ENCODE data around the gene TMUB2.
A peak's percentile ranks its signal among the peaks of the same experiment; 100 is the strongest.

TMUB2 gene

GRCh38 chr17:44217738-44218343 lies 31.1 kb downstream of the TMUB2 start:
- DNase-seq (ENCODE audit: low read depth, low spot score), result no peak
- peaks cover 48% of the 10 kb centered on the region for H3K36me3 ChIP-seq (ENCODE audit: insufficient read depth, low read length)
- H3K27ac ChIP-seq, result peak overlapping the region; percentile 87
- peak overlapping the region; percentile 89 for H3K9ac ChIP-seq (ENCODE audit: insufficient read length)
- TF ChIP-seq EZH2 (IDR thresholded peaks at IDR 0.05), result no peak
- H3K4me3 ChIP-seq, result peak overlapping the region; percentile 98
- H3K9me3 ChIP-seq (ENCODE audit: low read depth, low read length), result no peaks in the 10 kb centered on the region

- Histone ChIP-seq H3K4me3 (peak overlapping the region; percentile 98), H3K27ac (peak overlapping the region; percentile 98), H3K9me3 (ENCODE audit: low read depth, low read length) (no peaks in the 10 kb centered on the region), H3K9ac (ENCODE audit: insufficient read length) (peak overlapping the region; percentile 93), H3K36me3 (ENCODE audit: insufficient read depth, low read length) (peaks cover 41% of the 10 kb centered on the region)
- no peak for DNase-seq (ENCODE audit: low read depth, low spot score)
- peak; percentile 45 for TF ChIP-seq POLR2AphosphoS5 (IDR thresholded peaks at IDR 0.05; ENCODE audit: borderline replicate concordance, low read depth, low read length)
- no peak for TF ChIP-seq EZH2 (IDR thresholded peaks at IDR 0.05)
Measured at GRCh38 chr17:44218344-44219107, 31.8 kb downstream of the TMUB2 start.

GRCh38 chr17:44219108-44219615 lies 32.4 kb downstream of the TMUB2 start:
- DNase-seq (ENCODE audit: low read depth, low spot score), result no peak
- H3K36me3 ChIP-seq (ENCODE audit: insufficient read depth, low read length), result peaks cover 35% of the 10 kb centered on the region
- TF ChIP-seq EZH2 (IDR thresholded peaks at IDR 0.05) (no peak), POLR2AphosphoS5 (IDR thresholded peaks at IDR 0.05; ENCODE audit: borderline replicate concordance, low read depth, low read length) (no peak), FOXP2 (optimal IDR thresholded peaks at IDR 0.05; ENCODE audit: control extremely low read depth, extremely low read length, insufficient read depth) (no peak)

GRCh38 chr17:44219616-44220212 lies 32.9 kb downstream of the TMUB2 start, which contains the start of gene UBTF:
TSS of gene UBTF (minus strand) at chr17:44219675. CDS start at chr17:44218229, 1,446 bp downstream.
- TF ChIP-seq POLR2AphosphoS5 (IDR thresholded peaks at IDR 0.05; ENCODE audit: borderline replicate concordance, low read depth, low read length), result 0 out of 2 replicates have a peak, but pooled peaks have one; percentile 2
- TF ChIP-seq FOXP2 (optimal IDR thresholded peaks at IDR 0.05; ENCODE audit: control extremely low read depth, extremely low read length, insufficient read depth), result no peak
- peak within 1 kb of the TSS; percentile 99 for H3K9ac ChIP-seq (ENCODE audit: insufficient read length)
- H3K9me3 ChIP-seq (ENCODE audit: low read depth, low read length), result no peaks in the 10 kb centered on the region
- peaks cover 30% of the 10 kb centered on the region for H3K36me3 ChIP-seq (ENCODE audit: insufficient read depth, low read length)
- H3K4me3 ChIP-seq, result peak within 1 kb of the TSS; percentile 98
- no peak for DNase-seq (ENCODE audit: low read depth, low spot score)
- peak within 1 kb of the TSS; percentile 98 for H3K27ac ChIP-seq

More at GRCh38 chr17:44219108-44219615, 32.4 kb downstream of the TMUB2 start:
- peak overlapping the region; percentile 93 for H3K9ac ChIP-seq (ENCODE audit: insufficient read length)
- peak overlapping the region; percentile 98 for H3K27ac ChIP-seq
- H3K9me3 ChIP-seq (ENCODE audit: low read depth, low read length), result no peaks in the 10 kb centered on the region
- H3K4me3 ChIP-seq, result peak overlapping the region; percentile 98

GRCh38 chr17:44220213-44221083 lies 33.7 kb downstream of the TMUB2 start:
- Histone ChIP-seq H3K9me3 (ENCODE audit: low read depth, low read length) (no peaks in the 10 kb centered on the region), H3K36me3 (ENCODE audit: insufficient read depth, low read length) (peaks cover 22% of the 10 kb centered on the region), H3K9ac (ENCODE audit: insufficient read length) (peak overlapping the region; percentile 99), H3K27ac (peak overlapping the region; percentile 98), H3K4me3 (peak overlapping the region; percentile 98)
- TF ChIP-seq EZH2 (IDR thresholded peaks at IDR 0.05), result no peak
- peak; percentile 51; the same call in 1 of the 2 replicates for TF ChIP-seq POLR2AphosphoS5 (IDR thresholded peaks at IDR 0.05; ENCODE audit: borderline replicate concordance, low read depth, low read length)
- no peak for TF ChIP-seq FOXP2 (optimal IDR thresholded peaks at IDR 0.05; ENCODE audit: control extremely low read depth, extremely low read length, insufficient read depth)
- no peak for DNase-seq (ENCODE audit: low read depth, low spot score)

GRCh38 chr17:44221084-44221861 lies 34.5 kb downstream of the TMUB2 start:
- TF ChIP-seq FOXP2 (optimal IDR thresholded peaks at IDR 0.05; ENCODE audit: control extremely low read depth, extremely low read length, insufficient read depth) (no peak), EZH2 (IDR thresholded peaks at IDR 0.05) (no peak), POLR2AphosphoS5 (IDR thresholded peaks at IDR 0.05; ENCODE audit: borderline replicate concordance, low read depth, low read length) (peak; percentile 52; the same call in 1 of the 2 replicates)
- Histone ChIP-seq H3K27ac (peak overlapping the region; percentile 90), H3K9me3 (ENCODE audit: low read depth, low read length) (no peaks in the 10 kb centered on the region), H3K36me3 (ENCODE audit: insufficient read depth, low read length) (peaks cover 14% of the 10 kb centered on the region), H3K4me3 (peak overlapping the region; percentile 98), H3K9ac (ENCODE audit: insufficient read length) (peak overlapping the region; percentile 99)
- DNase-seq (ENCODE audit: low read depth, low spot score), result no peak

- TF ChIP-seq POLR2AphosphoS5 (IDR thresholded peaks at IDR 0.05; ENCODE audit: borderline replicate concordance, low read depth, low read length) (peak; percentile 50), FOXP2 (optimal IDR thresholded peaks at IDR 0.05; ENCODE audit: control extremely low read depth, extremely low read length, insufficient read depth) (no peak)
- Histone ChIP-seq H3K9me3 (ENCODE audit: low read depth, low read length) (no peaks in the 10 kb centered on the region), H3K4me3 (peak overlapping the region; percentile 98), H3K27ac (peak overlapping the region; percentile 90), H3K9ac (ENCODE audit: insufficient read length) (peak overlapping the region; percentile 99), H3K36me3 (ENCODE audit: insufficient read depth, low read length) (peaks cover 9% of the 10 kb centered on the region)
- no peak for DNase-seq (ENCODE audit: low read depth, low spot score)
Measured at GRCh38 chr17:44221862-44222111, 35.0 kb downstream of the TMUB2 start.

Measured in SK-N-MC (cell line).